Lower leg skin (tissue), 4 donors: ENCODE measurements around the gene CPTP. TPM values are rescaled to one million over a fixed set of nuclear protein-coding genes. Genes with fewer than 3 reads are reported as not detected.

ENCODE experiments used
- DNase-seq, 2 donors: peaks; one replicate each; pipeline ENCODE4 v3.0.0-alpha.2; 2019; ENCODE audit warnings: low spot score in 2 of 2
- H3K4me3 ChIP-seq: fragments of 200-600 bp; sonication (generic); 2 replicates; pipeline ENCODE4 v1.5.1; 2017; ENCODE audit warnings: mild to moderate bottlenecking, low read depth; ENCODE audit not compliant: poor library complexity, severe bottlenecking
- POLR2A ChIP-seq, 2 donors: fragments of 450-650 bp; IDR thresholded peaks; one replicate each; pipeline ENCODE4 v1.6.1; 2016 to 2017; ENCODE audit warnings: antibody characterized with exemption in 2 of 2, mild to moderate bottlenecking in 1 of 2, moderate library complexity in 1 of 2
- WGBS, 2 donors: methylation state at CpG; one replicate each; pipeline ENCODE4 v1.1.5; 2018; 5-methylcytosine and 5-hydroxymethylcytosine counted together
- intact Hi-C: fragments of 100-400 bp; cut with DNase I; formaldehyde crosslinking; loops from one replicate; pipeline ENCODE4 v1.15.0; 2023; ENCODE audit warnings: low total_unique reads
- total RNA-seq, 4 donors: library from RNA; depleted of rRNA; stranded (reverse); fragments of >200 nt; gene quantifications; one replicate each; pipeline ENCODE4 v1.1.0, GENCODE V29; 2016
- TF ChIP-seq, protein P1 (sequence below), 3 donors: fragments of 450-650 bp; IDR thresholded peaks; one replicate each; pipeline ENCODE4 v1.5.1; 2016; ENCODE audit warnings: antibody characterized with exemption in 3 of 3, mild to moderate bottlenecking in 3 of 3, moderate library complexity in 2 of 3

Gene CPTP
- total RNA-seq, 4 donors from 2014 or later, result 51.0 to 62.9 (median 57.4) TPM

DNA sequence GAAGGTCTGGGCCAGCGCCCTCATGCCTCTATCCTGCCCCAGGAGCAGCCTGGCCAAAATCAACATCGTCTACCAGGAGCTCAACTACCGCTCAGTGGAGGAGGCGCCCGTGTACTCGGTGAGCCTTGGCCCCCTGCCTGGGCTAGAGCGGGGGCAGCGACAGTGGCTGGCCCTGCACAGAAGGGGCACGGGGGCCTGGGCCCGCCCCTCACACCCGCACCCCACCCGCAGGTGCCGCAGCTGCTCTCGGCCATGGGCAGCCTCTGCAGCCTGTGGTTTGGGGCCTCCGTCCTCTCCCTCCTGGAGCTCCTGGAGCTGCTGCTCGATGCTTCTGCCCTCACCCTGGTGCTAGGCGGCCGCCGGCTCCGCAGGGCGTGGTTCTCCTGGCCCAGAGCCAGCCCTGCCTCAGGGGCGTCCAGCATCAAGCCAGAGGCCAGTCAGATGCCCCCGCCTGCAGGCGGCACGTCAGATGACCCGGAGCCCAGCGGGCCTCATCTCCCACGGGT is 33.5 kb upstream of the CPTP start:
- no peak overlapping the region for H3K4me3 ChIP-seq
- TF ChIP-seq, protein P1, sequence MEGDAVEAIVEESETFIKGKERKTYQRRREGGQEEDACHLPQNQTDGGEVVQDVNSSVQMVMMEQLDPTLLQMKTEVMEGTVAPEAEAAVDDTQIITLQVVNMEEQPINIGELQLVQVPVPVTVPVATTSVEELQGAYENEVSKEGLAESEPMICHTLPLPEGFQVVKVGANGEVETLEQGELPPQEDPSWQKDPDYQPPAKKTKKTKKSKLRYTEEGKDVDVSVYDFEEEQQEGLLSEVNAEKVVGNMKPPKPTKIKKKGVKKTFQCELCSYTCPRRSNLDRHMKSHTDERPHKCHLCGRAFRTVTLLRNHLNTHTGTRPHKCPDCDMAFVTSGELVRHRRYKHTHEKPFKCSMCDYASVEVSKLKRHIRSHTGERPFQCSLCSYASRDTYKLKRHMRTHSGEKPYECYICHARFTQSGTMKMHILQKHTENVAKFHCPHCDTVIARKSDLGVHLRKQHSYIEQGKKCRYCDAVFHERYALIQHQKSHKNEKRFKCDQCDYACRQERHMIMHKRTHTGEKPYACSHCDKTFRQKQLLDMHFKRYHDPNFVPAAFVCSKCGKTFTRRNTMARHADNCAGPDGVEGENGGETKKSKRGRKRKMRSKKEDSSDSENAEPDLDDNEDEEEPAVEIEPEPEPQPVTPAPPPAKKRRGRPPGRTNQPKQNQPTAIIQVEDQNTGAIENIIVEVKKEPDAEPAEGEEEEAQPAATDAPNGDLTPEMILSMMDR (IDR thresholded peaks at IDR 0.05), result no peak
- TF ChIP-seq POLR2A (IDR thresholded peaks at IDR 0.05), result no peak
- no peak for DNase-seq
- 20 to 30% methylated on average over 9 to 21 of the region's 28 CpGs for WGBS, 2 donors
- intact Hi-C loops, result no loop called here

GRCh38 chr1:1291548-1292441 is 32.8 kb upstream of the CPTP start:
- no peak overlapping the region for H3K4me3 ChIP-seq
- intact Hi-C loops, result loop anchor here (2.0 kb wide), 1 partner anchor 169 kb away; no protein-coding TSS in a partner anchor
- TF ChIP-seq POLR2A (IDR thresholded peaks at IDR 0.05), result no peak
- TF ChIP-seq, protein P1 (IDR thresholded peaks at IDR 0.05), result peak in 1 of 3 donors; percentile 11
- DNase-seq, result peak in 1 of 2 donors; percentile 62
- WGBS, 2 donors, result 23 to 40% methylated on average over 10 to 26 of the region's 45 CpGs

DNA sequence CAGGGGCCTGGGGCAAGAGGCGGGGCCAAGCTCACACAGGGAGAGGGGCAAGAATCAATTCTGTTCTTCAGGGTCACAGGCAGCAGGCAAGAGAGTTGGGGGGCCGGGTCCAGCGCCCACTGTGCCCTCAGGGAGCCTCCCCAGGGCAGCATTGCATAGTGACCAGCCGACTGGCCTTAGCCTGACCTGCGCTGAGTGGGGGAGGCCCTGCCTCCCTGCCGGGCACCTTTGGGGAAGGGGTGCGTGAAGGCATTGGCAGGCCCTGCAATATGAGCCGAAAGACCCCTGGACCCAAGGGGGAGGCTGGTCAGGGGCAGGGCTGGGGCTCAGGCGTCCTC is 32.2 kb upstream of the CPTP start:
- no peak for DNase-seq
- intact Hi-C loops, result loop anchor here (2.0 kb wide), 1 partner anchor 170 kb away; no protein-coding TSS in a partner anchor
- WGBS, 2 donors, result 80 to 89% methylated on average over 8 to 9 of the region's 9 CpGs
- H3K4me3 ChIP-seq, result no peak overlapping the region
- TF ChIP-seq POLR2A (IDR thresholded peaks at IDR 0.05), result no peak
- TF ChIP-seq, protein P1 (IDR thresholded peaks at IDR 0.05), result no peak

- 61 to 87% methylated on average over 2 to 18 of the region's 18 CpGs for WGBS, 2 donors
- intact Hi-C loops, result loop anchor here (2.0 kb wide), 1 partner anchor 170 kb away; no protein-coding TSS in a partner anchor
- no peak for TF ChIP-seq POLR2A (IDR thresholded peaks at IDR 0.05)
- TF ChIP-seq, protein P1 (IDR thresholded peaks at IDR 0.05), result no peak
- DNase-seq, result no peak
- no peak overlapping the region for H3K4me3 ChIP-seq
Observed at GRCh38 chr1:1292851-1293250, 31.8 kb upstream of the CPTP start.

- DNase-seq, result no peak
- no peak overlapping the region for H3K4me3 ChIP-seq
- intact Hi-C loops, result loop anchor here (2.0 kb wide), 1 partner anchor 171 kb away; no protein-coding TSS in a partner anchor
- 74 to 77% methylated on average over 41 to 65 of the region's 94 CpGs for WGBS, 2 donors
- TF ChIP-seq, protein P1 (IDR thresholded peaks at IDR 0.05), result no peak
- TF ChIP-seq POLR2A (IDR thresholded peaks at IDR 0.05), result no peak
Observed at GRCh38 chr1:1293263-1294249, 31.0 kb upstream of the CPTP start.
